Right cardiac atrium (tissue), 5 donors: ENCODE measurements around the gene TREH. TPM values are rescaled to one million over a fixed set of nuclear protein-coding genes. Genes with fewer than 3 reads are reported as not detected.
"Not testable (repeated sequence)": the region's sequence is repeated elsewhere in the genome, so short reads cannot be mapped to it uniquely, and the experiment has no call there.

Source experiments
- ATAC-seq, 2 donors: fragments of 200-7000 bp; cut with Tn5 transposase; one replicate each; pipeline versions ENCODE4 v1.8.0 to v1.9.1; 2020; ENCODE audit warnings: moderate library complexity in 2 of 2, mild to moderate bottlenecking in 1 of 2
- DNase-seq, 3 donors: peaks; one replicate each; pipeline ENCODE4 v3.0.0-alpha.2; 2020
- H3K27ac ChIP-seq: one replicate; pipeline ENCODE4 v1.5.1; 2013; ENCODE audit warnings: mild to moderate bottlenecking, low read length, control low read depth, moderate library complexity
- H3K27me3 ChIP-seq: one replicate; pipeline ENCODE4 v1.6.1; 2013; ENCODE audit not compliant: control insufficient read depth, insufficient read depth
- H3K4me1 ChIP-seq: one replicate; pipeline ENCODE4 v1.6.1; 2013; ENCODE audit warnings: low read length; ENCODE audit not compliant: control insufficient read depth, insufficient read depth
- H3K4me3 ChIP-seq: one replicate; pipeline ENCODE4 v1.5.1; 2013; ENCODE audit warnings: low read length, control low read depth
- H3K9me3 ChIP-seq: one replicate; pipeline ENCODE4 v1.6.1; 2013; ENCODE audit warnings: low read length; ENCODE audit not compliant: control insufficient read depth
- WGBS: extraction: QIAGEN DNeasy Blood & Tissue Kit; methylation state at CpG from one replicate; pipeline ENCODE4 v1.1.7; 2013; 5-methylcytosine and 5-hydroxymethylcytosine counted together
- intact Hi-C, 4 donors: fragments of 100-400 bp; cut with DNase I; formaldehyde crosslinking; loops; one replicate each; pipeline versions ENCODE4 v1.11.0 to v1.14.0; 2022 to 2023
- polyA plus RNA-seq: library from polyadenylated mRNA; stranded (reverse); fragments of 200-250 nt; gene quantifications from one replicate; pipeline ENCODE4 v1.2.3, GENCODE V29; 2013
- total RNA-seq, 4 donors: library from RNA; stranded (reverse); fragmentation: NEBNext Ultra II Directional; extraction: Animal tissue kit (Norgen Biotek cat#: 25700); gene quantifications; one replicate each; pipeline ENCODE4 v1.2.1, GENCODE V29; 2021
- donor health status: healthy with polysubstance abuse.
- donor health status: DM: no; HTN: yes; CAD: no.
- donor health status: DM: no; HTN: no; CAD: no.
- donor health status: DM: no; HTN: yes; CAD: no; lungs with severe emphysema.
- donor health status: DM: yes; HTN: yes; CAD: no.

Gene TREH
- total and polyA plus RNA-seq, 5 donors = 1.2 TPM; not detected in 4

GRCh38 chr11:118715245-118715831 is 35.9 kb upstream of the TREH start:
- peak; percentile 46 to 60 for ATAC-seq
- Histone ChIP-seq H3K27me3 (no peaks in the 10 kb centered on the region), H3K4me3 (no peak overlapping the region), H3K9me3 (no peaks in the 10 kb centered on the region), H3K27ac (peak overlapping the region; percentile 11), H3K4me1 (no peaks in the 10 kb centered on the region)
- DNase-seq = no peak
- intact Hi-C loops = no loop called here
- WGBS = 63% methylated on average over 5 of the region's 5 CpGs

GRCh38 chr11:118714816-118715215 is 35.4 kb upstream of the TREH start:
- no peak for DNase-seq
- H3K9me3 ChIP-seq = no peaks in the 10 kb centered on the region
- H3K4me1 ChIP-seq = no peaks in the 10 kb centered on the region
- no peak for ATAC-seq
- H3K4me3 ChIP-seq = no peak overlapping the region
- H3K27ac ChIP-seq = no peak overlapping the region
- no peaks in the 10 kb centered on the region for H3K27me3 ChIP-seq
- intact Hi-C loops = no loop called here

GRCh38 chr11:118714416-118714815 is 35.0 kb upstream of the TREH start:
- DNase-seq, H3K27me3 ChIP-seq, H3K4me1 ChIP-seq, H3K4me3 ChIP-seq, H3K27ac ChIP-seq, ATAC-seq, intact Hi-C loops, H3K9me3 ChIP-seq: not testable (repeated sequence)
- 95% methylated on average over 5 of the region's 5 CpGs for WGBS

GRCh38 chr11:118708296-118708695 is 28.8 kb upstream of the TREH start:
- WGBS = 81% methylated on average over 6 of the region's 6 CpGs
- intact Hi-C loops = no loop called here

GRCh38 chr11:118706546-118706825 is 27.0 kb upstream of the TREH start:
- Histone ChIP-seq H3K4me3 (no peak overlapping the region), H3K27me3 (no peaks in the 10 kb centered on the region), H3K9me3 (no peaks in the 10 kb centered on the region), H3K4me1 (no peaks in the 10 kb centered on the region), H3K27ac (no peak overlapping the region)
- no peak for DNase-seq
- no peak for ATAC-seq
- intact Hi-C loops = no loop called here
- 90% methylated on average over 7 of the region's 7 CpGs for WGBS

More at GRCh38 chr11:118708296-118708695, 28.8 kb upstream of the TREH start:
- Histone ChIP-seq H3K4me3 (no peak overlapping the region), H3K9me3 (no peaks in the 10 kb centered on the region), H3K27me3 (no peaks in the 10 kb centered on the region), H3K27ac (no peak overlapping the region), H3K4me1 (no peaks in the 10 kb centered on the region)
- DNase-seq (no peak), ATAC-seq (no peak)

GRCh38 chr11:118705791-118706545 is 26.5 kb upstream of the TREH start:
- no peaks in the 10 kb centered on the region for H3K9me3 ChIP-seq
- ATAC-seq (no peak), DNase-seq (no peak)
- H3K4me1 ChIP-seq = no peaks in the 10 kb centered on the region
- H3K4me3 ChIP-seq = no peak overlapping the region
- intact Hi-C loops = no loop called here
- WGBS = 58% methylated on average over 12 of the region's 12 CpGs
- H3K27ac ChIP-seq = no peak overlapping the region
- H3K27me3 ChIP-seq = no peaks in the 10 kb centered on the region

GRCh38 chr11:118705111-118705741 is 25.8 kb upstream of the TREH start:
- no peaks in the 10 kb centered on the region for H3K9me3 ChIP-seq
- intact Hi-C loops = no loop called here
- H3K27ac ChIP-seq = no peak overlapping the region
- DNase-seq (peak; percentile 29 to 70 (median 67)), ATAC-seq (peak; percentile 36 to 61)
- WGBS = 64% methylated on average over 15 of the region's 15 CpGs
- H3K27me3 ChIP-seq = no peaks in the 10 kb centered on the region
- no peaks in the 10 kb centered on the region for H3K4me1 ChIP-seq
- H3K4me3 ChIP-seq = no peak overlapping the region

- DNase-seq = peak in 2 of 3 donors; percentile 33 to 67
- WGBS = 91% methylated on average over 5 of the region's 5 CpGs
- ATAC-seq = peak; percentile 21 to 40
Observed at GRCh38 chr11:118703563-118704106, 24.2 kb upstream of the TREH start.

GRCh38 chr11:118699506-118700220 is 20.2 kb upstream of the TREH start:
- WGBS = 79% methylated on average over 7 of the region's 7 CpGs
- H3K4me3 ChIP-seq = no peak overlapping the region

More at GRCh38 chr11:118703563-118704106, 24.2 kb upstream of the TREH start:
- Histone ChIP-seq H3K4me3 (no peak overlapping the region), H3K27ac (no peak overlapping the region), H3K4me1 (no peaks in the 10 kb centered on the region), H3K27me3 (no peaks in the 10 kb centered on the region), H3K9me3 (no peaks in the 10 kb centered on the region)
- intact Hi-C loops = no loop called here

GRCh38 chr11:118697346-118697745 is 17.9 kb upstream of the TREH start:
- Histone ChIP-seq H3K4me1 (no peaks in the 10 kb centered on the region), H3K4me3 (no peak overlapping the region), H3K9me3 (no peaks in the 10 kb centered on the region), H3K27me3 (no peaks in the 10 kb centered on the region), H3K27ac (no peak overlapping the region)
- intact Hi-C loops = loop anchor here in 2 of 4 donors (10.0 kb wide), 2 partner anchors 87 to 257 kb away; partner anchors contain the start of gene UPK2 (in 2 of the 2)
- DNase-seq (no peak), ATAC-seq (no peak)
- 72% methylated on average over 8 of the region's 8 CpGs for WGBS

More at GRCh38 chr11:118699506-118700220, 20.2 kb upstream of the TREH start:
- intact Hi-C loops = loop anchor here in 2 of 4 donors (10.0 kb wide), 2 partner anchors 85 to 255 kb away; partner anchors contain the start of gene UPK2 (in 2 of the 2)
- DNase-seq (no peak), ATAC-seq (no peak)
- Histone ChIP-seq H3K27me3 (no peaks in the 10 kb centered on the region), H3K27ac (no peak overlapping the region), H3K4me1 (no peaks in the 10 kb centered on the region), H3K9me3 (no peaks in the 10 kb centered on the region)
